Dendritic cell treated with granulocyte-macrophage colony-stimulating factor and Interleukin-4, amounts not matched to agents 40 ng/mL and 50 ng/mL, for 4 days (primary cell): ENCODE data around the gene ZNF385A.
"Not testable (repeated sequence)": the region's sequence is repeated elsewhere in the genome, so short reads cannot be mapped to it uniquely, and the experiment has no call there.

Source experiments
- H3K27ac Mint-ChIP-seq: one replicate; pipeline ENCODE4 v1.8.0; 2022; ENCODE audit warnings: mild to moderate bottlenecking, mixed read lengths
- H3K27me3 Mint-ChIP-seq: one replicate; pipeline ENCODE4 v1.8.0; 2022; ENCODE audit warnings: mild to moderate bottlenecking, mixed read lengths
- H3K36me3 Mint-ChIP-seq: one replicate; pipeline ENCODE4 v1.8.0; 2022; ENCODE audit warnings: low read depth, mixed read lengths
- H3K4me1 Mint-ChIP-seq: one replicate; pipeline ENCODE4 v1.8.0; 2022; ENCODE audit warnings: low read depth, mixed read lengths
- H3K4me3 Mint-ChIP-seq: one replicate; pipeline ENCODE4 v1.8.0; 2022; ENCODE audit warnings: mild to moderate bottlenecking, moderate library complexity, mixed read lengths
- H3K9me3 Mint-ChIP-seq: one replicate; pipeline ENCODE4 v1.8.0; 2022; ENCODE audit warnings: mixed read lengths
- intact Hi-C: fragments of 100-400 bp; cut with micrococcal nuclease; formaldehyde crosslinking; loops from one replicate; pipeline ENCODE4 v1.15.0; 2022

The ZNF385A gene

DNA sequence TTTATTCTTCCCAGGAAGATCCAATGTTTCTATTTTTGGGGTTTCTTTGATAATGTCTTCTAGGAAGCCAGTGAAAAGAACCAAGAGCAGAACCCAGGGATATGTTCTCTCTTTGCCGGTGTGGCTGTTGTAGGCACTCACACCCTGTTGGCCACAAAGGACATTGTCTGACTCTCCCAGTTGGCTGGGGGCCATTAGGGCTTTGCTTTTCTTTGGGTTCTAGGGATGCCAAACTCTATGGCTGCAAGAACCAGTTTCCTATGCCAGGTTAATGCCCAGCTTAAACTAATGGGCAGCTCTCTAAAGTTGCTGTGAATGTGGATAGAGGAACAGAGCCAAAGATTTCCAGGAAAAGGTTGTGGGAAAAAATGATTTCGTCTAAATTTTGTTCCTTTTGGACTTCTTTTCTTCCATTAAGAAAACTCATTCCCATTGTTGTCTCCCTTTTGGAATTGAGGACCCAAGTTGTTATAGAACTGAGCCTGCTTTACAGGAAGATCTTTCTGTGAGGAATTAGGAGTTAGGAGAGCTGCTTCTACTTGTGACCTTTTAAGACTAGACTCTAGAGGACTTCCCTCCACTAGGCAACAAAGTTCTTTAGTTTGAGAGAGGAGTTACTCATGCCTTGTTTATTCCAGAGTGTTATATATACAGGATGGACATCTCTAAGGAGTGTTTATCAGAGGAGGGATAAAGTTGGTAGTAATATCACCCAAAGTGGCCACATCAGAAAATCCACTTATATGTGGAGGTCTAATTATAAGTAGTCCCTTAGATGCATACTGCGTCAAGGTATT lies 46.5 kb downstream of the ZNF385A start:
- H3K36me3 Mint-ChIP-seq = peaks cover 34% of the 10 kb centered on the region
- H3K4me3 Mint-ChIP-seq = no peak overlapping the region
- no peaks in the 10 kb centered on the region for H3K9me3 Mint-ChIP-seq
- H3K27ac Mint-ChIP-seq = peak overlapping the region; percentile 77
- peaks cover 34% of the 10 kb centered on the region for H3K4me1 Mint-ChIP-seq
- no peaks in the 10 kb centered on the region for H3K27me3 Mint-ChIP-seq
- intact Hi-C loops = loop anchor here (2.0 kb wide), 1 partner anchor 31 kb away; no protein-coding TSS in a partner anchor

- H3K4me3 Mint-ChIP-seq = no peak overlapping the region
- H3K27me3 Mint-ChIP-seq = no peaks in the 10 kb centered on the region
- intact Hi-C loops = loop anchor here (2.0 kb wide), 1 partner anchor 31 kb away; no protein-coding TSS in a partner anchor
- peaks cover 27% of the 10 kb centered on the region for H3K36me3 Mint-ChIP-seq
- peaks cover 34% of the 10 kb centered on the region for H3K4me1 Mint-ChIP-seq
- H3K9me3 Mint-ChIP-seq = no peaks in the 10 kb centered on the region
- peak overlapping the region; percentile 77 for H3K27ac Mint-ChIP-seq
Observed at GRCh38 chr12:54337280-54337842, 47.2 kb downstream of the ZNF385A start.

GRCh38 chr12:54333420-54334034 lies 51.0 kb downstream of the ZNF385A start:
- H3K36me3 Mint-ChIP-seq = peaks cover 33% of the 10 kb centered on the region
- H3K9me3 Mint-ChIP-seq = no peaks in the 10 kb centered on the region
- H3K27me3 Mint-ChIP-seq = no peaks in the 10 kb centered on the region
- intact Hi-C loops = no loop called here
- H3K4me1 Mint-ChIP-seq = peaks cover 49% of the 10 kb centered on the region
- H3K27ac Mint-ChIP-seq = no peak overlapping the region
- H3K4me3 Mint-ChIP-seq = no peak overlapping the region

DNA sequence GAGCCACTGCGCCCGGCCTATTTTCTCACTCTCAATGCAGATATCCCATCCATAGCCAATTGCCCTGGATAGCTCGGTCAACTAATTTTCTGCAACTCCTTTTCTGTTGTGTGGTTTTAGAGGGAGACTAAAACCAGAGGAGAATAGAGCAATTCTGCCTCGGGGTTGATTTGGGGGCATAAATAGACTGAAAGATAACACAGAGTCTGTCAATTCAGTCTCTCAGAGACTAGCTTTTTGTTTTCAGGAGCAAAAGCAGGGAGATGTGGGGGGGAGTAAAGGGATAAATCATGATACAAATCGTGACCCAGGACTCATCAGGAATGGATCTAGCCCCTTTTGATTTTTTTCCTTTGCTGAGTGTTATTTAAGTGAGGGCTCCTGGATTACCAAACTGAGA lies 53.1 kb downstream of the ZNF385A start:
- Mint-ChIP-seq H3K27me3 (no peaks in the 10 kb centered on the region), H3K9me3 (no peaks in the 10 kb centered on the region), H3K36me3 (peaks cover 33% of the 10 kb centered on the region), H3K4me3 (no peak overlapping the region), H3K4me1 (peaks cover 53% of the 10 kb centered on the region), H3K27ac (no peak overlapping the region)
- intact Hi-C loops = no loop called here

GRCh38 chr12:54330442-54330841 lies 54.1 kb downstream of the ZNF385A start:
- no peak overlapping the region for H3K4me3 Mint-ChIP-seq
- H3K27ac Mint-ChIP-seq = no peak overlapping the region
- H3K36me3 Mint-ChIP-seq = peaks cover 34% of the 10 kb centered on the region
- H3K9me3 Mint-ChIP-seq = no peaks in the 10 kb centered on the region
- H3K27me3 Mint-ChIP-seq = no peaks in the 10 kb centered on the region
- intact Hi-C loops = no loop called here
- peaks cover 53% of the 10 kb centered on the region for H3K4me1 Mint-ChIP-seq

GRCh38 chr12:54329759-54330158 lies 54.8 kb downstream of the ZNF385A start:
- no peak overlapping the region for H3K4me3 Mint-ChIP-seq
- H3K27ac Mint-ChIP-seq = peak overlapping the region; percentile 38
- intact Hi-C loops = loop anchor here (5.0 kb wide), 1 partner anchor 38 kb away; no protein-coding TSS in a partner anchor
- no peaks in the 10 kb centered on the region for H3K9me3 Mint-ChIP-seq
- no peaks in the 10 kb centered on the region for H3K27me3 Mint-ChIP-seq
- H3K4me1 Mint-ChIP-seq = peaks cover 53% of the 10 kb centered on the region
- H3K36me3 Mint-ChIP-seq = peaks cover 41% of the 10 kb centered on the region

GRCh38 chr12:54328595-54329337 lies 55.8 kb downstream of the ZNF385A start:
- H3K4me3 Mint-ChIP-seq = no peak overlapping the region
- H3K27ac Mint-ChIP-seq = peak overlapping the region; percentile 76
- peaks cover 59% of the 10 kb centered on the region for H3K4me1 Mint-ChIP-seq
- intact Hi-C loops = loop anchor here (5.0 kb wide), 1 partner anchor 39 kb away; no protein-coding TSS in a partner anchor
- peaks cover 37% of the 10 kb centered on the region for H3K36me3 Mint-ChIP-seq
- H3K27me3 Mint-ChIP-seq = no peaks in the 10 kb centered on the region
- H3K9me3 Mint-ChIP-seq = no peaks in the 10 kb centered on the region

- H3K9me3 Mint-ChIP-seq, H3K27me3 Mint-ChIP-seq: not testable (repeated sequence)
- peaks cover 55% of the 10 kb centered on the region for H3K4me1 Mint-ChIP-seq
- H3K36me3 Mint-ChIP-seq = peaks cover 26% of the 10 kb centered on the region
- intact Hi-C loops = loop anchor here (5.0 kb wide), 1 partner anchor 42 kb away; no protein-coding TSS in a partner anchor
- peak overlapping the region; percentile 100 for H3K4me3 Mint-ChIP-seq
- peak overlapping the region; percentile 95 for H3K27ac Mint-ChIP-seq
Observed at GRCh38 chr12:54325442-54326109, 59.0 kb downstream of the ZNF385A start.

DNA sequence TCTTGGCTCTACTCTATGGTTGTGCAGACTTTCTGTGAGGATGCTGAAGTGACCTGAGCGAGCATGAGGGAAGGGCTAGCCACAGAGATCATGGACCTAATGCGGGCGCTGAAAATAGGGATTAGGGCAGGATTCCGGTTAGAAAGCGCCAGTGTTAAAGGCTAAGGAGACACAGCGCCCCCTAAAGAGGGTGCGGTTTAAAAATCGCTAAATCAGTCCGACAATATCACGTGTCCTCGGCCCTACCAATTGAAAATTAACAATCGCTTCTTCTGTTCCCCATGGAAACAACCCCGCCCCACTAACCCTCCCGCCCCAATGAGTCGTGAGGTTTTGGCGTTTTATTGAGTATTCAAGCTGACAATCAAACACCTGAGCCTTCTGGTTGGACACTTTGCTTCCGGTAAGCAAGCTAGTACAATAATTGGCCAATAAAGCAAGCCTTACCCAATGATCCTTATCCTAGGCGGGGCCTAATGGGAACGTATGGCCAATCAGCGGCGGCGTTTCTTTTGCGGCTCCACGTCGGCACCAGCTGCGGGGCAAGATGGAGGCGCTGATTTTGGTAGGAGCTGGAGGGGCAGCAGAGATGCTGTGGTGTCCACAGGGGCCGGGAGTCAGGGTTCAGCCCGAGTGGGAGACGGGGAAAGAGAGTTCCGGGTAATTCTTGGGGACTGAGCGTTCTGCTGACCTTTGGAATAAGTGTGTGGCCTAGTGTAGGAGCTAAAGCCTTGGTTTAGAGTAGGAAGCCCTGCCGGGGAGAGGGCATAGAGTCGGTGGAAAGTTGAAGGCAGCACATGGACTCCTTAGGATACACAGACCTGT lies 59.7 kb downstream of the ZNF385A start, which contains the start of gene COPZ1:
COPZ1 (plus strand) TSS at position 515 of the 825 bp plus-strand sequence; CDS start at position 548, 33 bp downstream.
- H3K27ac Mint-ChIP-seq = peak within 1 kb of the TSS; percentile 95
- peaks cover 48% of the 10 kb centered on the region for H3K4me1 Mint-ChIP-seq
- intact Hi-C loops = loop anchor here (1.0 to 5.0 kb wide), 3 partner anchors 31 to 45 kb away; partner anchors contain the start of genes CBX5 and HNRNPA1
- H3K27me3 Mint-ChIP-seq = no peaks in the 10 kb centered on the region
- H3K9me3 Mint-ChIP-seq = no peaks in the 10 kb centered on the region
- H3K4me3 Mint-ChIP-seq = peak within 1 kb of the TSS; percentile 100
- peaks cover 19% of the 10 kb centered on the region for H3K36me3 Mint-ChIP-seq

- H3K4me1 Mint-ChIP-seq = peaks cover 29% of the 10 kb centered on the region
- peaks cover 8% of the 10 kb centered on the region for H3K36me3 Mint-ChIP-seq
- H3K9me3 Mint-ChIP-seq = no peaks in the 10 kb centered on the region
- H3K27ac Mint-ChIP-seq = no peak overlapping the region
- H3K27me3 Mint-ChIP-seq = no peaks in the 10 kb centered on the region
- H3K4me3 Mint-ChIP-seq = no peak overlapping the region
- intact Hi-C loops = no loop called here
Observed at GRCh38 chr12:54321363-54321762, 63.2 kb downstream of the ZNF385A start.
